Caco-2 (cell line): ENCODE measurements around the gene NRCAM. TPM values are rescaled to one million over a fixed set of nuclear protein-coding genes. Genes with fewer than 3 reads are reported as not detected.

ENCODE experiments used
- BruUV-seq: library from RNA; stranded (reverse); fragments of 400-500 nt; replicated peaks from 2 replicates; lab custom pipeline; 2021; lab: Mats Ljungman, UMichigan
- CTCF ChIA-PET: fragments of 300-600 bp; sonication (Branson Sonifier 250); formaldehyde crosslinking; loops from one replicate; lab custom pipeline; 2022; ENCODE audit warnings: antibody characterized with exemption; lab: Charles Lee
- POLR2A ChIA-PET: fragments of 300-600 bp; sonication (Branson Sonifier 250); formaldehyde crosslinking; loops from one replicate; lab custom pipeline; 2022; ENCODE audit warnings: antibody characterized with exemption; lab: Charles Lee
- DNase-seq, 2 experiments: peaks; one replicate each; pipeline versions ENCODE4 v3.0.0 to v3.0.0-alpha.2; 2020 to 2022
- H3K27me3 ChIP-seq: replicated peaks from 2 replicates; pipeline ENCODE4 v1.6.0; 2011; ENCODE audit warnings: low read length; ENCODE audit not compliant: control insufficient read depth, insufficient read depth
- H3K36me3 ChIP-seq: 2 replicates; pipeline ENCODE4 v1.5.1; 2011; ENCODE audit warnings: low read length; ENCODE audit not compliant: control insufficient read depth, insufficient read depth
- H3K4me1 ChIP-seq: fragments of 250-450 bp; sonication (Bioruptor Pico); 2 replicates; pipeline ENCODE4 v1.5.1; 2020; ENCODE audit warnings: mild to moderate bottlenecking
- H3K4me3 ChIP-seq: 2 replicates; pipeline ENCODE4 v1.5.1; 2011; ENCODE audit warnings: low read depth, mild to moderate bottlenecking, control low read depth, low read length
- H3K9me3 ChIP-seq: fragments of 250-450 bp; sonication (Bioruptor Pico); 2 replicates; pipeline ENCODE4 v1.5.1; 2020; ENCODE audit warnings: mild to moderate bottlenecking, moderate library complexity
- H3K27ac Mint-ChIP-seq: one replicate; pipeline ENCODE4 v1.8.0; 2022; ENCODE audit warnings: mixed read lengths; ENCODE audit not compliant: unreplicated experiment
- H3K27me3 Mint-ChIP-seq: one replicate; pipeline ENCODE4 v1.8.0; 2022; ENCODE audit warnings: mixed read lengths; ENCODE audit not compliant: insufficient read depth, unreplicated experiment
- H3K36me3 Mint-ChIP-seq: one replicate; pipeline ENCODE4 v1.8.0; 2022; ENCODE audit warnings: mild to moderate bottlenecking, mixed read lengths; ENCODE audit not compliant: insufficient read depth, unreplicated experiment
- H3K4me1 Mint-ChIP-seq: one replicate; pipeline ENCODE4 v1.8.0; 2022; ENCODE audit warnings: low read depth, mixed read lengths; ENCODE audit not compliant: unreplicated experiment
- H3K4me3 Mint-ChIP-seq: one replicate; pipeline ENCODE4 v1.8.0; 2022; ENCODE audit warnings: mild to moderate bottlenecking, moderate library complexity, mixed read lengths; ENCODE audit not compliant: unreplicated experiment
- H3K9me3 Mint-ChIP-seq: one replicate; pipeline ENCODE4 v1.8.0; 2022; ENCODE audit warnings: mixed read lengths; ENCODE audit not compliant: unreplicated experiment
- intact Hi-C: fragments of 100-400 bp; cut with micrococcal nuclease; formaldehyde crosslinking; loops from one replicate; pipeline ENCODE4 v1.10.0; 2022; ENCODE audit not compliant: unreplicated experiment
- total RNA-seq: library from RNA; stranded (reverse); gene quantifications from 2 replicates; pipeline ENCODE4 v1.2.3, GENCODE V29; 2022
- TF ChIP-seq, protein P1 (sequence below), 2 experiments: fragments of 200-600 bp in 1 of 2; IDR thresholded peaks; 1 replicate in 1 of 2; 2 replicates in 1 of 2; pipeline versions ENCODE4 v1.5.1 to v1.8.0; 2011 to 2022; ENCODE audit warnings: antibody characterized with exemption in 1 of 2, control low read depth in 1 of 2, inconsistent platforms in 1 of 2, low read depth in 1 of 2, low read length in 1 of 2, mild to moderate bottlenecking in 1 of 2, moderate library complexity in 1 of 2; ENCODE audit not compliant: insufficient read depth in 1 of 2, severe bottlenecking in 1 of 2, unreplicated experiment in 1 of 2

The NRCAM gene
- total RNA-seq, 1 experiment from 2014 or later = 96.2 TPM

DNA sequence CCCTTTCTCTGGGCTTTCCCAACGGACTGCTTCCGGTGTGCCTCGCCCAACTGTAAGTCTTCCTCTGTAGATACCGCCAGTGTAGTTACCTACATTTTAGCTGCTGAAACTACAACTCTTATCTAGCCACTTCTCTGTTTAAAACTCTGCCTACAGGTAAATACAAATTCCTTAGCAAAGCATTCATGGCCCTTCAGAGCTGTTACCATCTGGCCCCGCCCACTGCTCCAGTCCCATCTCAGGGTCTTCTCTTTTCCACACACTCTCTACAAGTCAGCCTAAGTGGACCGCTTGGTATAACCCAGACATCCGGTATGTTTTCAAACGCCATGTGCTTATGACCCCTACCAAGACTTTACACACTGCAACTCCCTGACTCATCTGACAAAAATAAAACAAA is 285.1 kb downstream of the NRCAM start:
- Mint-ChIP-seq H3K36me3 (peaks cover 13% of the 10 kb centered on the region), H3K9me3 (no peaks in the 10 kb centered on the region), H3K4me1 (peaks cover 9% of the 10 kb centered on the region), H3K27ac (no peak overlapping the region), H3K4me3 (no peak overlapping the region), H3K27me3 (no peaks in the 10 kb centered on the region)
- ChIA-PET CTCF (no interaction called here), POLR2A (interaction anchor here (0.6 kb wide), 1 partner anchor 308 kb away, joined by 4 read pairs; no protein-coding TSS in a partner anchor)
- H3K4me1 ChIP-seq = no peaks in the 10 kb centered on the region
- no peaks in the 10 kb centered on the region for H3K36me3 ChIP-seq
- intact Hi-C loops = no loop called here
- BruUV-seq = no TSS peak
- no peaks in the 10 kb centered on the region for H3K9me3 ChIP-seq
- DNase-seq = no peak
- TF ChIP-seq, protein P1, sequence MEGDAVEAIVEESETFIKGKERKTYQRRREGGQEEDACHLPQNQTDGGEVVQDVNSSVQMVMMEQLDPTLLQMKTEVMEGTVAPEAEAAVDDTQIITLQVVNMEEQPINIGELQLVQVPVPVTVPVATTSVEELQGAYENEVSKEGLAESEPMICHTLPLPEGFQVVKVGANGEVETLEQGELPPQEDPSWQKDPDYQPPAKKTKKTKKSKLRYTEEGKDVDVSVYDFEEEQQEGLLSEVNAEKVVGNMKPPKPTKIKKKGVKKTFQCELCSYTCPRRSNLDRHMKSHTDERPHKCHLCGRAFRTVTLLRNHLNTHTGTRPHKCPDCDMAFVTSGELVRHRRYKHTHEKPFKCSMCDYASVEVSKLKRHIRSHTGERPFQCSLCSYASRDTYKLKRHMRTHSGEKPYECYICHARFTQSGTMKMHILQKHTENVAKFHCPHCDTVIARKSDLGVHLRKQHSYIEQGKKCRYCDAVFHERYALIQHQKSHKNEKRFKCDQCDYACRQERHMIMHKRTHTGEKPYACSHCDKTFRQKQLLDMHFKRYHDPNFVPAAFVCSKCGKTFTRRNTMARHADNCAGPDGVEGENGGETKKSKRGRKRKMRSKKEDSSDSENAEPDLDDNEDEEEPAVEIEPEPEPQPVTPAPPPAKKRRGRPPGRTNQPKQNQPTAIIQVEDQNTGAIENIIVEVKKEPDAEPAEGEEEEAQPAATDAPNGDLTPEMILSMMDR (IDR thresholded peaks at IDR 0.05; ENCODE audit: insufficient read depth in 1 of 2, low read depth in 1 of 2, low read length in 1 of 2, severe bottlenecking in 1 of 2, unreplicated experiment in 1 of 2) = no peak
- H3K4me3 ChIP-seq = no peak overlapping the region
- H3K27me3 ChIP-seq = no peaks in the 10 kb centered on the region

DNA sequence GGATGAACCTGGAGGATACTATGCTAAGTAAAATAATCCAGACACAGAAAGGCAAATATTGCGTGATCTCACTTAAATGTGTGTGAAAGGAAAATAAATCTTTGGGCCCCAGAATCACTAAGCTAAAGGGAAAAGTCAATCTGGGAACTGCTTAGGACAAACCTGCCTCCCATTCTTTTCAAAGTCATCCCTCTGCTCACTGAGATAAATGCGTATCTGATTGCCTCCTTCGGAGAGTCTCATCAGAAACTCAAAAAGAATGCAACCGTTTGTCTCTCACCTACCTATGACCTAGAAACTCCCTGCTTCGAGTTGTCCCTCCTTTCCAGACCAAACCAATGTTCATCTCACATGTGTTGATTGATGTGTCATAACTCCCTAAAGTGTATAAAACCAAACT is 286.0 kb downstream of the NRCAM start:
- Histone ChIP-seq H3K27me3 (no peaks in the 10 kb centered on the region), H3K9me3 (no peaks in the 10 kb centered on the region), H3K4me1 (no peaks in the 10 kb centered on the region), H3K36me3 (no peaks in the 10 kb centered on the region), H3K4me3 (no peak overlapping the region)
- DNase-seq = no peak
- H3K4me3 Mint-ChIP-seq = no peak overlapping the region
- no peaks in the 10 kb centered on the region for H3K27me3 Mint-ChIP-seq
- CTCF ChIA-PET = no interaction called here
- intact Hi-C loops = no loop called here
- TF ChIP-seq, protein P1 (IDR thresholded peaks at IDR 0.05; ENCODE audit: insufficient read depth in 1 of 2, low read depth in 1 of 2, low read length in 1 of 2, severe bottlenecking in 1 of 2, unreplicated experiment in 1 of 2) = no peak
- H3K27ac Mint-ChIP-seq = no peak overlapping the region
- H3K4me1 Mint-ChIP-seq = peaks cover 9% of the 10 kb centered on the region
- BruUV-seq = no TSS peak
- POLR2A ChIA-PET = no interaction called here
- peaks cover 13% of the 10 kb centered on the region for H3K36me3 Mint-ChIP-seq
- H3K9me3 Mint-ChIP-seq = no peaks in the 10 kb centered on the region

DNA sequence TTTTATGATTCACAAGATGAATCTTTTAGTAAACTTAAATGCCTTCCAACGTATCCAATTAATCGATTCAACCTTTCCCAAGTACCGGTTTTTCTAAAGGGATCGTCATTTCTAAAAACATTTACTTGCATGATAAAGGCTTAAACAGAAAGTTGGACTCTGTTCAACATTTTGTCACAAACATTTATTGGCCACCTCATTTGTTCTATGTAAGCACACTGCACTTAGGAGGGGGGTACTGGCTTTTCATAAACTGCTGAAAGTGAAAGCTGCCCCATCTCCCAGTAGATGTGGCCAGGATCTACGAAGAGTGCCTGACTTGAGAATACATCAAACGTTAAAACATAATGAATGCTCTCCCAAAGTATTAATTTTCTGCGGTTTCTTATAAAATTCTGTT is 288.8 kb downstream of the NRCAM start:
- BruUV-seq = no TSS peak
- intact Hi-C loops = no loop called here
- ChIA-PET POLR2A (no interaction called here), CTCF (no interaction called here)
- Histone ChIP-seq H3K9me3 (no peaks in the 10 kb centered on the region), H3K4me3 (no peak overlapping the region), H3K4me1 (no peaks in the 10 kb centered on the region), H3K36me3 (no peaks in the 10 kb centered on the region), H3K27me3 (no peaks in the 10 kb centered on the region)
- TF ChIP-seq, protein P1 (IDR thresholded peaks at IDR 0.05; ENCODE audit: insufficient read depth in 1 of 2, low read depth in 1 of 2, low read length in 1 of 2, severe bottlenecking in 1 of 2, unreplicated experiment in 1 of 2) = no peak
- H3K9me3 Mint-ChIP-seq = peaks cover 9% of the 10 kb centered on the region
- H3K4me3 Mint-ChIP-seq = no peak overlapping the region
- no peak overlapping the region for H3K27ac Mint-ChIP-seq
- peaks cover 13% of the 10 kb centered on the region for H3K36me3 Mint-ChIP-seq
- H3K27me3 Mint-ChIP-seq = no peaks in the 10 kb centered on the region
- peaks cover 15% of the 10 kb centered on the region for H3K4me1 Mint-ChIP-seq
- DNase-seq = no peak
